ENCODE data around the gene FHL2.
A peak's percentile ranks its signal among the peaks of the same experiment; 100 is the strongest.
"Not testable (repeated sequence)": the region's sequence is repeated elsewhere in the genome, so short reads cannot be mapped to it uniquely, and the experiment has no call there.

FHL2 gene, protein sequence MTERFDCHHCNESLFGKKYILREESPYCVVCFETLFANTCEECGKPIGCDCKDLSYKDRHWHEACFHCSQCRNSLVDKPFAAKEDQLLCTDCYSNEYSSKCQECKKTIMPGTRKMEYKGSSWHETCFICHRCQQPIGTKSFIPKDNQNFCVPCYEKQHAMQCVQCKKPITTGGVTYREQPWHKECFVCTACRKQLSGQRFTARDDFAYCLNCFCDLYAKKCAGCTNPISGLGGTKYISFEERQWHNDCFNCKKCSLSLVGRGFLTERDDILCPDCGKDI

GRCh38 chr2:105398336-105399206 lies at the start of gene FHL2:
Gene FHL2 (minus strand): TSS chr2:105399051. CDS start chr2:105386516, 12,535 bp downstream.
- DNase-seq (ENCODE audit: low spot score) = peak; percentile 59

DNA sequence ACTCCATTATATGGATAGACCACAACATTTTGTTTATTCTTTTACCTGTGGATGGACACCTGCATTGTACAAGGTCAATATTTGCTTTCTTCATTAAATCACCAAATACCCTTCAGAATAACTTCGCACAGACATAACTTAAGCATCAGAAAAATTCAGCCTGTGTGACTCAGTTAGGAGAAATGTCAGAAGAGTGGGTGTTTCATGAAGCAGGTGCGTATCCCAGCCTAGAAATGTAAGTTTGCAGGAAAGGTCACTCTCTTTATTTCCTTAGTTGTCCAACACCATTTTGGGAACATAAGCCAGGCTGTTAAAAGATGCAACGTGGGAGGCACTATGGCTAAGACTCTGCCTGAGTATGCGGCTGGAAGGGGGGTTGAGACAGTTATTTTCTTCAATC lies 48.6 kb upstream of the FHL2 start:
- DNase-seq (ENCODE audit: low spot score) = no peak

DNA sequence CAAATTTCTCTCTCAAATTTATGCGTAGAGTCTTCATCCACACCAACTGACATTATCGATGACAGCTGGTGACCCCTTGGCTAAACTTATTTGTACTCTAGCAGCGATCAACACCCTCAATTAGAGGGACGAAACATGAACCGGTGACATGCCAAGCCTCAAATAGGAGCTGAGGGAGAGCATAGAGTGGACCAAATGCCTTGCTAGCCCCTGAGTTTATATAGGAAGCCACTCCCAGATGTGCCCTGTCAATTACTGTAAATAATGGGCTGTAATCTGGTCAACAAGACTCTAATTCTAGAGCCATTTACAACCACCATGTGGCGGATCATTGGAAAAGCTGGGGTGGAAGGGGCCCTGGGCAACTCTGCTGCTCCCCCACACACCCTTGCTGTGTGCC lies 47.6 kb upstream of the FHL2 start:
- DNase-seq (ENCODE audit: low spot score) = no peak

DNA sequence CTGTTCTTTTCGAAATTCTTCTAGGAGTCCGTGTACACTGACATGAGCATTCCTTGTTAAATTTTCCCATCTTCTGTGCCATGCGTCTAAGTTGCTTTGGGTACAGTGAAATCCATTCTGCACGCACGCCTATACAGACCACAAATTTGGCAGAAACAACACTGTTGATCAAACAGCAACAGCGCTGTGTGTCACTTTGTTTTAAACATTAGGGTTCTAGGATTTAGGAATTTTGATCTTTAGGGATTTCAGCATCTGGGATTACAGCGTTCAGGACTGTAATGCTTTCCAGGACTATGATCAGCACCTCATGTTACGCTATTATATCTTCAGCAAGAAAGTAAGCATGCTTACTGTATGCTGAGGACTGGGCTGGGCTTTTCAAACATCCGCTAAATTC lies 47.1 kb upstream of the FHL2 start:
- DNase-seq (ENCODE audit: low spot score) = no peak

DNA sequence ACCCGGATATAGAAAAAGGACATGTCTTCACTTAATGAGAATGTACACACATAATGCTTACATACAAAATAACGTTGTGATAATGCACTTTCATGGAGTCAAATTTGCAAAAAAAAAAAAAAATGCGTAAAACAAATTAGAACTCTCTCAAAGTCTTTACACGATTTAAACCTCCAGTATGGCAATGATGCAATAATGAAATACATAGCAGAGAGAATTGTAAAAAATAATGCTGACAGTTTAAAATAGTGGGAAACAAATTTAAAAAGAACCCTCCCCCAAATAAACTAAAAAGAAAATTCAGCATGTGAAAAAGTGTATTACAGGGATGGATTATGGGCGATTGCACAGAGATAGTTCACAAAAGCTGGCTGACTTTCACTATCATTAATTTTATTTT lies 46.6 kb upstream of the FHL2 start:
- DNase-seq (ENCODE audit: low spot score) = no peak

DNA sequence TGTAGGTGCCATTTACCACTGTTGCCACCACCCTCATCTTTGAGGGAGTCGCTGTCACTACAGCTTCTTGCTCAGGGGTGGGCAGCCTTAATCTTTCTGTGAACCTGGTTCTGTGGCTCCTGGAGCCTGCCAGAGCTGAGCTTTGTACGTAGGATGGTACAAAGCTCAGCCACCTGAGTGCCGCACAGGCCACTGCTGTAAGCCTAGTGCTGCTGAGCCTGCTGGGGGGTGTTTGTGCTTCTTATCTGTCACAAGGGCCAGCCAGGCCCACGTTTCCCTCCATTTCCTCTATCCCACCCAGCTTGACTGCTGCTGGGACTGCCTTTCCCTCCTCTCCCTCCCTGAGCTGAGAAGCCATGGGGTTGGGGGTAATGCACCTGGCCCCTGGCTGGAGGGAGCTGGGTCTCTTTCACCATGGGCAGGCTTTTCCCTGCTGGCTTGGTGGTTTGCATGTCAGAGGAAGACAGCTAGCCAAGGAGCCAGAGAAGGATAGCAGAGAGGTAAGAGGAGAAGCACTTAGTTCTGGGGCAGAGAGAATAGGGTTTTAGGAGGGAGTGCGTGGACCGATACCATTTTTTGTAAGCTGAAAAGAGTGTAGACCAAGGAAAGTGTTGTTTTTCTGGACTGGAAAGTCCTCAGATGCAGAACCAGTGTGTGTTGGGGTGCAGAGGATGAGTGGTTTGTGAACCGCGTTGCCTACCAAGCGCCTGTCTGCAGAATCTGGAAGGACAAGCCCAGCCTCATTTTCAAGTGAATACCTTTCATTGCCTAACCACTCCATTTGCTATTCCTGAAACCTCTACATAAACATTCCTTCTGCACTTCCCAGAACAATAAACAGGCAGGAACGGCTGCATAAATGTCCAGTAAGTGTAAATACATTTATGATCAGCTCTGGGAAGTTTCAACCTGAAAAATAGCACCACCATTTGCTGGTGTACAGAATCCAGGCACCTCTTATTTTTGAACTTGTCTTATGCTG lies 45.1 kb upstream of the FHL2 start:
- DNase-seq (ENCODE audit: low spot score) = no peak

DNA sequence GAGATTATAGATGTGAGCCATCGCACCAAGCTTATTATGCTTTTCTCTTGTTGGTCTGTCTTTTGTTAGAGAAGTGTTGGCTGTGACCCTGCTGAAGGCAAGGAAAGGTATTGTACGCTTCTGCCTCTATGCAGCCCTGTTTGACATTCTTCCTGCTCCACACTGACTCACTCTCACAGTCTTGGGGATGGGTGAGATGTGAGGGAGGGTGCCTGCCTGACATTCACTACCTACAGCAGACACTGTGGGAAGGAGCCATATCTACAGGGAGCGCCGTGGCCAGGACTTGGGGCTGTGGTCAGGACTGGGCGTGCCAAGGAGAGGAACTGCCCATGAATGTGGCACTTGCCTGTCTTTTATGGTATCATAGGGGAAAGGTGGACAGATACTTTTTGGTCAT lies 43.9 kb upstream of the FHL2 start:
- DNase-seq (ENCODE audit: low spot score) = no peak

DNA sequence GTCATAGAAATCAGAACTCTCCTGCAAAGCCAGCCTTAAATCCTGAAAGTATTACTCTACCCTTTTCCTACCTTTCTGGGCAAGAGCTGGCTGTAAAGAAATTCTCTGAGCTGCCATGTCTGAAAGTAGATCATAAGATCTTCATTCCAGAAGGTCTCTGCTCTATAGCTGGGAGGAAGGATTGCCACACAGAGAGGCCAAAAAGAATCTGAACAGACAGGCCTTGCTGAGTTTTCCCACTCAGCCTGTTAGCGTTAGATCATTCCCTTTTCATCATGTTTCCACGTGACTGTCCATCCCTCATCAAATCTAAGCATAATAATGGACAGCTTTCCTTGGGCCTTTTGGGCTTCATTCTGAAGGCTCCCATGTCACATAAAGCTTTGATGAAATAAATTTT lies 43.2 kb upstream of the FHL2 start:
- no peak for DNase-seq (ENCODE audit: low spot score)

- DNase-seq (ENCODE audit: low spot score) = no peak
Observed at GRCh38 chr2:105439141-105439540, 40.3 kb upstream of the FHL2 start.

DNA sequence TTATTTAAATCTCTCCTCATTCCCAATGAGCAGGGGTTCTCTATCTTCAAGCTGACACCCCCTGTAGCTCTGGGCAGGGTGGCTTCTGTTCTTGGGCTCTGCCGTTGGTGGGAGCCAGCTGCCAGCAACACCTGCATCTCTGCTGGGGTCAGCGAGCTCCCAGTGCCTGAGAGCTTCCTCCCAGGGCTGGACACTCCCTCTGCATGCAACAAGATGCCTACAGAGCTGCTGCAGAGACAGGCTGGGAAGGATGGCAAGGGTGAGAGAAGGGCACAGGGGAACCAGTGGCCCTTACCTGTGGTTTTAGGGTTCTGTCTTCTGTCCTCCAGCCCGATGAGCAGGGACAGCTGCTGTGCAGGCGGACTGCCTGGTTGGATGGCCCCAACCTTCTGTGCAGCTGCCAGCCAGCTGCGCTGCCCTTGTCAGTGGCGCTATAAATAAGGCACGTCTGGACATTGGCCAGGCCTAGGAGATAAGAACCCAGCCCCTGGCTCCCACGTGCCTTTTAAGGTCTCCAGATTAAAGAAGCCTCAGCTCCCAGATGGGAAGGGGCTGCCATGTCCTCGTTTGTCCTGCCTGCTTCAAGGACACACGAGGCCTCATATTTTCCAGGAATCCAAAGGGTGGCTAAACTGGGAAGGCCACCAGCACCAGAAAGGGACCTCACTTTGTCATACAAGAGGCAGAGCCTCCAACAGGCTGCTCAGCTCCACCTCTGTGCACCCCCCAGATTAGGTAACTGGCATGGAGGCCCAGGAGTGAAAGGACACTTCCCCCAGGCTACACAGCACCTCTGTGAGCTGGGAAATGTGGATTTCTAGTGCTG lies 39.5 kb upstream of the FHL2 start:
- no peak for DNase-seq (ENCODE audit: low spot score)

DNA sequence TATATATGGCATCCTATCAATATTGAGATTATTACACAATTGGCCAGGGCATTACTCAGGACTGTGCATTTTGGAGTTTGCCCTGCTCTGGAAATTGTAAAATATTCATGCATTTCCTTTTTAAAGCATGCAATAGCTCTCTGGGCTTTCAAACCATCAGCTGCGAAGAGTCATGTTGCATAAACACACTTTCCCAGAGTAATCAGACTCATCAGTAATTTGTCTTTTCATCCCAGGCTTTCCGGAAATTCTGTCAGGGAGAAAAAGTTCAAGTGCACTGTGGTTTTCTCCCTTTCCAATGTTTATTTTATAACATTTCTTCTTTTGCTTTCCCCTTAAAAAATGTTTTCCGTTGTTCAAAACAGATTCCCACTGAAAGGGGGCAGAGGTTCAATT lies 38.9 kb upstream of the FHL2 start:
- DNase-seq (ENCODE audit: low spot score) = no peak

DNA sequence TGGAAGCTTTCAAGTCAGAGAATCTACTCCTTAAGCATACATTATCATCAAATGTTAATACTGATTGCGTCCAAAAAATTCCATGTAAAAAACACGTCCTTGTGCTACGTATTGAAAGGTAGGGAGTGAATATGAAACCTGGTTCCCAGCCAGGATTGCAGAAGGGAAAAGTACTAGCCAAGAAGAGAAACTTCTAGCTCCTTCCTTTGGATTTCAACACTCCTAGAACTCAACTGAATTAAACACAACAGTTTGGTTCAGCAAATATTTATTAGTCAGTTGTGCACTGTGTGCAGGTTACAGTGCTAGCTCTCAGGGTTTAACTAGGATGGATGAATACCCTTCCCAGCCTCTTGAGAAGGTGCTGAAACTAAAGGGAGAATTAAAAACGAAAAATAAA lies 33.9 kb upstream of the FHL2 start:
- DNase-seq (ENCODE audit: low spot score) = no peak

- no peak for DNase-seq (ENCODE audit: low spot score)
Observed at GRCh38 chr2:105432044-105432399, 33.2 kb upstream of the FHL2 start.

DNA sequence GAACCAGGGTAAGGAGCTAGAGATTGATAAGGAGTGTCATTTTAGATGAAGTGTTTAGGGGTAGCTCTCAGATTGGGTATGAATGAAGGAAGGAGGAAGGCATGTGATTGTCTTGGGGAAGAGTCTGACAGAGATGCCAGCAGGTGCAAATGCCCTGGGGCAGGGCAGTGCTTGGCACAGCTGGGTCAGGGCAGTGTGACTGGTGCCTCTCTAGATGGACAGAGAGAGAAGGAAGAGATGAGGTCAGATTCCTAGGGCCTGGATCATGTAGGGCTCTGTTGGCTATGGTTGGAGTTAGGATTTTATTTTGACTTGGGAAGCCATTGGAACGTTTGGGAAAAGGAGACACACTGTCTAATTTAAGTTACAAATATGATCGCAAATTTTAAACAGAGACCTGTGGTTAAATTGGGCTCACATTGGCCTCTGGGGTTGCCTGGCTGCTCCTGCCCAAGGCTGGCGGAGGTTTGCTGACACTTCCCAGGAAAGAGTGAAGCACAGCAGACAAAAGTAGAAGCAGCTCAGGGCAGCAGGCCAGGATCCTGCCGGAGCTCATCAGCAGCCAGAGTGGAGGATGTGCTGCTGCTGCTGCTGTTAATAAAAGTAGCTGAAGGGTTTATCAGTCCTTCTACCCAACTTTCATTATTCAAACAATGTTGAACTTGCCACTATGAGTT lies 32.7 kb upstream of the FHL2 start:
- no peak for DNase-seq (ENCODE audit: low spot score)

- DNase-seq (ENCODE audit: low spot score) = no peak
Observed at GRCh38 chr2:105428387-105429018, 29.7 kb upstream of the FHL2 start.

DNA sequence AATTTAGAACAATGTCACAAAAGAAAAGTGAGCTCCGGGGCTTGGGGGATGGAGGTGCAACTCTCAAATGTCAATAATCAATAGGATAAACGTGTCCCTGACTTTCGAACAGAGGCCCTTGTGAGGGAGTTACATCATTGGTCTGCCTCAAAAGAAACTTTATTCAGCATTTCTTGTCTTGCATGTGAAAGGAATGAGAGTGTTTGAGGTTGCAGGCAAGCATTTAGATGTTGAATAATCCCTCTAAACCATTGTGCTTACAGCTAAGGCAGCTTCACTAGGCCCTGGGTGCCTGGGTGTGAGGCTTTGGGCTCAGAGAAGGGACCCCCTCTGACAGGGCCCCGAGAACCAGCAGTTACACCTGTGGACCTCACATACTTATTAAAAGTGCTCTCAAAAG lies 28.6 kb upstream of the FHL2 start:
- no peak for DNase-seq (ENCODE audit: low spot score)

- no peak for DNase-seq (ENCODE audit: low spot score)
Observed at GRCh38 chr2:105426626-105427292, 27.9 kb upstream of the FHL2 start.

DNA sequence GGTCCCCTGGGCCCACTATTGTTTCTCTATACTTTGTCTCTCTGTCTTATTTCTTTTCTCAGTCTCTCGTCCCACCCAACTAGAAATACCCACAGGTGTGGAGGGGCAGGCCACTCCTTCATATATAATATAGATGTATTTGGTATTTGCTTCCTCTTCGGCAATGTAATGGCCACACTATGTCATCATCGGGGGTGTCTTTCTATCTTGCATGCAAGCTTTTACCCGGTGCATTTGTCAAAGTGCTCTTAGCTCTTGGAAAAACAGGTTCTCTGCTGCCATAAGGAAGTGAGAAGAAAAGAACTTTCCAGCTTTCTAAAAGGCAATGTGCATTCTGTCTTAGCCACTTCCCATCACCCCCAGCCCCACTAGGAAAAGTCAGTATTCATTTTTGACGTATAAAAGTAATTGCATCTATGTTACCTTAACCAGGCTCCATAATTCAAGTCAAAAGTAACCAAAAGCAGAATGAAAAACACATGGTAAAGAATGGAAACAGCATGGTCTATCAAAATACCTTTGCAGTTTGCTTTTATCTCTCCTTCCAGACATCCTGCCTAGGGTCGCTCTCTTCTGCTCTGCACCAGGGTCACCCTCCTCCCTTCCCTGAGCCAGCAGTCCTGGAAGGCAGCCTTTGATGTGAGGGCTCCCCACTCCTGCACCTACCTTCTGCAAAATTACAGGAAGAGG lies 27.2 kb upstream of the FHL2 start:
- DNase-seq (ENCODE audit: low spot score) = no peak

DNA sequence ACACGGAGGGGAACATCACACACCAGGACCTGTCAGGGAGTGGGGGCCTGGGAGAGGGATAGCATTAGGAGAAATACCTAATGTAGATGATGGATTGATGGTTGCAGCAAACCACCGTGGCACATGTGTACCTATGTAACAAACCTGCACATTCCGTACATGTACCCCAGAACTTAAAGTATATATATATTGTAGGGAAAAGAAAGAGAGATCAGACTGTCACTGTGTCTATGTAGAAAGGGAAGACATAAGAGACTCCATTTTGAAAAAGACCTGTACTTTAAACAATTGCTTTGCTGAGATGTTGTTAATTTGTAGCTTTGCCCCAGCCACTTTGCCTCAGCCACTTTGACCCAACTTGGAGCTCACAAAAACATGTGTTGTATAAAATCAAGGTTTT lies 26.0 kb upstream of the FHL2 start:
- not testable (repeated sequence) for DNase-seq (ENCODE audit: low spot score)
